Measurements from ENCODE around the gene SPTBN1. TPM values are rescaled to one million over a fixed set of nuclear protein-coding genes. Genes with fewer than 3 reads are reported as not detected.

SPTBN1 gene
- total and polyA plus RNA-seq, 2 of the 13 experiments (the other 11 are each of a cell fraction or from before 2014, with no cell fraction given), result 123 to 299 TPM

GRCh38 chr2:54456362-54456611, 160 bp downstream of the SPTBN1 start (continued):
- TF ChIP-seq ZHX2 (IDR thresholded peaks at IDR 0.05; ENCODE audit: low read depth) (no peak), ZHX2 (CRISPR knock-in tag; IDR thresholded peaks at IDR 0.05; ENCODE audit: borderline replicate concordance) (no peak), E2F5 (CRISPR knock-in tag; conservative IDR thresholded peaks at IDR 0.05) (no peak; the same call in 1 of the 2 replicates), UBTF (CRISPR knock-in tag; IDR thresholded peaks at IDR 0.05) (peak; percentile 77; the same call in 1 of the 2 replicates), NCOA5 (CRISPR knock-in tag; IDR thresholded peaks at IDR 0.05) (no peak), SP5 (CRISPR knock-in tag; IDR thresholded peaks at IDR 0.05; ENCODE audit: borderline replicate concordance, low read depth) (no peak), PRMT3 (CRISPR knock-in tag; IDR thresholded peaks at IDR 0.05; ENCODE audit: borderline replicate concordance, low read depth) (no peak), ZNF446 (CRISPR knock-in tag; IDR thresholded peaks at IDR 0.05) (0 out of 2 replicates have a peak, but pooled peaks have one; percentile 61), KDM3A (CRISPR knock-in tag; IDR thresholded peaks at IDR 0.05; ENCODE audit: low read depth) (no peak), PRPF4 (IDR thresholded peaks at IDR 0.05; ENCODE audit: low read depth, low read length, poor library complexity, severe bottlenecking) (no peak)
- TF ChIP-seq, protein P1, sequence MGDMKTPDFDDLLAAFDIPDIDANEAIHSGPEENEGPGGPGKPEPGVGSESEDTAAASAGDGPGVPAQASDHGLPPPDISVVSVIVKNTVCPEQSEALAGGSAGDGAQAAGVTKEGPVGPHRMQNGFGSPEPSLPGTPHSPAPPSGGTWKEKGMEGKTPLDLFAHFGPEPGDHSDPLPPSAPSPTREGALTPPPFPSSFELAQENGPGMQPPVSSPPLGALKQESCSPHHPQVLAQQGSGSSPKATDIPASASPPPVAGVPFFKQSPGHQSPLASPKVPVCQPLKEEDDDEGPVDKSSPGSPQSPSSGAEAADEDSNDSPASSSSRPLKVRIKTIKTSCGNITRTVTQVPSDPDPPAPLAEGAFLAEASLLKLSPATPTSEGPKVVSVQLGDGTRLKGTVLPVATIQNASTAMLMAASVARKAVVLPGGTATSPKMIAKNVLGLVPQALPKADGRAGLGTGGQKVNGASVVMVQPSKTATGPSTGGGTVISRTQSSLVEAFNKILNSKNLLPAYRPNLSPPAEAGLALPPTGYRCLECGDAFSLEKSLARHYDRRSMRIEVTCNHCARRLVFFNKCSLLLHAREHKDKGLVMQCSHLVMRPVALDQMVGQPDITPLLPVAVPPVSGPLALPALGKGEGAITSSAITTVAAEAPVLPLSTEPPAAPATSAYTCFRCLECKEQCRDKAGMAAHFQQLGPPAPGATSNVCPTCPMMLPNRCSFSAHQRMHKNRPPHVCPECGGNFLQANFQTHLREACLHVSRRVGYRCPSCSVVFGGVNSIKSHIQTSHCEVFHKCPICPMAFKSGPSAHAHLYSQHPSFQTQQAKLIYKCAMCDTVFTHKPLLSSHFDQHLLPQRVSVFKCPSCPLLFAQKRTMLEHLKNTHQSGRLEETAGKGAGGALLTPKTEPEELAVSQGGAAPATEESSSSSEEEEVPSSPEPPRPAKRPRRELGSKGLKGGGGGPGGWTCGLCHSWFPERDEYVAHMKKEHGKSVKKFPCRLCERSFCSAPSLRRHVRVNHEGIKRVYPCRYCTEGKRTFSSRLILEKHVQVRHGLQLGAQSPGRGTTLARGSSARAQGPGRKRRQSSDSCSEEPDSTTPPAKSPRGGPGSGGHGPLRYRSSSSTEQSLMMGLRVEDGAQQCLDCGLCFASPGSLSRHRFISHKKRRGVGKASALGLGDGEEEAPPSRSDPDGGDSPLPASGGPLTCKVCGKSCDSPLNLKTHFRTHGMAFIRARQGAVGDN (CRISPR knock-in tag; IDR thresholded peaks at IDR 0.05), result peak; percentile 52; the same call in 1 of the 2 replicates
- TF ChIP-seq, protein P2, sequence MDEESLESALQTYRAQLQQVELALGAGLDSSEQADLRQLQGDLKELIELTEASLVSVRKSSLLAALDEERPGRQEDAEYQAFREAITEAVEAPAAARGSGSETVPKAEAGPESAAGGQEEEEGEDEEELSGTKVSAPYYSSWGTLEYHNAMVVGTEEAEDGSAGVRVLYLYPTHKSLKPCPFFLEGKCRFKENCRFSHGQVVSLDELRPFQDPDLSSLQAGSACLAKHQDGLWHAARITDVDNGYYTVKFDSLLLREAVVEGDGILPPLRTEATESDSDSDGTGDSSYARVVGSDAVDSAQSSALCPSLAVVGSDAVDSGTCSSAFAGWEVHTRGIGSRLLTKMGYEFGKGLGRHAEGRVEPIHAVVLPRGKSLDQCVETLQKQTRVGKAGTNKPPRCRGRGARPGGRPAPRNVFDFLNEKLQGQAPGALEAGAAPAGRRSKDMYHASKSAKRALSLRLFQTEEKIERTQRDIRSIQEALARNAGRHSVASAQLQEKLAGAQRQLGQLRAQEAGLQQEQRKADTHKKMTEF (CRISPR knock-in tag; IDR thresholded peaks at IDR 0.05), result 0 out of 2 replicates have a peak, but pooled peaks have one; percentile 29
- TF ChIP-seq, protein P3, sequence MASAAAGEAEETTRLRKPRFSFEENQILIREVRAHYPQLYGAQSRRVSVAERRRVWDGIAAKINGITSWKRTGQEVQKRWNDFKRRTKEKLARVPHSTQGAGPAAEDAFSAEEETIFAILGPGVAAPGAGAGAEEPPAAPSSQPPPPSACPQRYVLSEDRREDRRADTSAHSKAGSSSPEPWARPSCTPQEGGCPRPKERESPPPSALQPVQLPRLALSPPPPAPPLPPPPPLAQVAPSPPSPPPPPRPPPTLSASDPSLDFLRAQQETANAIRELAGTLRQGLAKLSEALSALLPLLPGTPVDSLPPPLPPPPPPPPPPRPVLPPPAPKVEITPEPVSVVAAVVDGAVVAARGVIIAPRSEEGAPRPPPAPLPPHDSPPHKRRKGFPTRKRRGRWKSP (CRISPR knock-in tag; IDR thresholded peaks at IDR 0.05), result 0 out of 2 replicates have a peak, but pooled peaks have one; percentile 15
